HG03097 (cell line): ENCODE data around the gene DDX47.

Source experiments
- ATAC-seq: cut with Tn5 transposase; IDR thresholded peaks from one replicate; pipeline ENCODE4 v1.9.1; 2021; ENCODE audit not compliant: unreplicated experiment, low FRiP score

DDX47 gene

DNA sequence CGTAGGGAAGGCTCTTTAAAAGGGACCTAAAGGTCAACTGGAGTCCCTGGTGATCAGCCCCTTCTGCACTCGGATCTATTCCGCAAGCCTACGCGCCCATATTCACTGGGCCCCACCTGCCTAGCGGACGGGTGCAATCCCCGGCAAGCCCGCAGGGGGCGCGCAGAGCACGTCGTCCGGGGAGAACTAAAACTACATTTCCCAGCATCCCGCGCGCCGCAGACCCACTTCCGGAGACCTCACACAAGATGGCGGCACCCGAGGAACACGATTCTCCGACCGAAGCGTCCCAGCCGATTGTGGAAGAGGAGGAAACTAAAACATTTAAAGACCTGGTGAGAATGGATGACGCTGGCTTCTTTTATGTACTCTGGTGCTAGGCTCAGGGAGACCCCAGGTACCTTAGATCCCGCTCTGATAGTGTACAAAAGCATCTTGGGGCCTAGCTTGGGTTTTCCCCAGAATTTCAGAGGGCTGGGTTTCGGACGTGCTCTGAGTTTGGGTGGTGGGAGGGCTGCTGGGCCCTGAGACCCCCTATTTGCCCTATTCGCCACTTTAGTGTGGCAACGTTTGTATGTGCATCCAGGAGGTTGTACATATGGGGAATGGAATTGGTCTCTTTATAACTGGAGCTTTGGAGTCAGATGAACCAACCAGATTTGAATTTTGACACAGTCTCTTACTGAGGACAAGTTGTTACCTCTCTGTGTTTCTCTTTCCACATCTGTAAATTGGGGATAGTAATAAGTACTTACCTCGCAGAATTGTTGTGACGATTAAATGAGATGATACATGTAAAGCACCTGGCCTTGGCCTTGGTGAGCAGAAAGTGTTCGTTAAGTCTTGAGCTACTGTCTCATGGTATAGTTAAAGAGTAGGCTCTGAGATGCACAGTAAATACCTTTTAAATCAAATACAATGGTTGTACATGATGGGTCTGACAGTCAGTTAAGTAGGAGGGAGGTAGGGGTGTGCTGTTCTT is at the start of gene DDX47:
Gene DDX47, plus strand, starts transcription at position 227 of the 982 bp plus-strand sequence. Its CDS starts 22 bp downstream, at position 249.
- peak; percentile 64 for ATAC-seq

DNA sequence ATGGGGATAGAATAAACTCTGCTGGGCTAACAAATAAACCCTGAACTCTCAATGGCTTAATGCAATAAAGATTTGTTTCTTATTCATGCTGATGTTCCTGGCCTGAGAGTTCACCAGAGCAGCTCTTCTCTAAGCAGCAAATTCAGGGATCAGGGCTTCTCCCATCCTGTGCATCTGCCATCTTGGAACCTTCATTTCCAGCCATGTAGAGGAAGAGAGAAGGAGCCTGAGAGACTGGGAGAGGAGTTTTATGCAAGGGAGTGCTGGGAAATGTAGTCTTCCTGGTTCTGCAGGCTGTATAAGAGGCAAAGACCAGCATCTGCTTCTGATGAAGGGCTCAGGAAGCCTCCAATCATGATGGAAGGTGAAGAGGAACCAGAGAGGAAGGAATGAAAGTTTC is 48.3 kb upstream of the DDX47 start:
- ATAC-seq, result no peak

DNA sequence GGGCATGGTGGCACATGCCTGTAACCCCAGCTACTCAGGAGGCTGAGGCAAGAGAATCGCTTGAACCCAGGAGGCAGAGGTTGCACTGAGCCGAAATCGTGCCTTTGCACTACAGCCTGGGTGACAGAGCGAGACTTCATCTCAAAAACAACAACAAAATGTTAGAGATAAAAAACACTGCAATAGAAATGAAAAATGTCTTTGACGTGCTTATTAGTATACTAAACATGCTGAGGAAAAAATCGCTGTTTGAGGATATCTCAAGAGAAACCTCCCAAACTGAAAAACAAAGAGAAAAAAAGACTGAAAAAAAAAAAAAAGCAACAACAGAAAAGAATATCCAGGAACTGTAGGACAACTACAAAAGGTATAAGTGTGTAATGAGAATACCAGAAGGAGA is 42.9 kb upstream of the DDX47 start:
- no peak for ATAC-seq

DNA sequence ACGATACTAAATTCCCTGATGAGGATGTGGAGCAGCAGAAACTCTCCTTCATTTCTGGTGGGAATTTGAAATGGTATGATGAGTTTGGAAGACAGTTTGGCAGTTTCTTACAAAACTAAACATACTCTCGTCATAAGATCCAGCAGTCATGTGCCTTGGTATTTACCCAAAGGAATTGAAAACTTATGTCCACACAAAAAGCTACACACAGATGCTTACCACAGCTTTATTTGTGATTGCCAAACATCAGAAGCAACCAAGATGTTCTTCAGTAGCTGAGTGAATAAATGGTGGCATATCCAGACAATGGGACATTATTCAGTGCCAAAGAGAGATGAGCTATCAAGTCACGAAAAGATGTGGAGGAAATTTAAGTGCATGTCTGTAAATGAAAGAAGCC is 38.4 kb upstream of the DDX47 start:
- ATAC-seq, result no peak

- ATAC-seq, result no peak
Observed at GRCh38 chr12:12776261-12776660, 36.9 kb upstream of the DDX47 start.

DNA sequence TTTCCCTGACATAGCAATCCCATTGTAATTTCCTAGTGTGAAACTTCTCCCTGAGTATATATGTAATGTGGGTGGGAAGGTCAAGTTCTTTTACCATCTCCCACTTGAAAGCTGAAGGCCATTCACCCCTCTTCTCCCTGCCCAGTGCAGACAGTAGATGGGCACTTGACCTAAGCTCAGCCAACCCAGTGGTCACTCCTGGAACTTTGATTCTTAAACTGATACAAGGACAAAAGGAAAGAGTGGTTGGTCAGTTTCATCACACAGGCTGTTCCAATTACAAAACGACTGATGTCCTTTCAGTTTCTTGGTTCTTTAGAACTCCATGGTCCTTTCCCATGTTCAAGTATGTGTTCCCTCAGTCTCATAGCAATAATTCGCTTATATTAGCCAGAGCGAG is 36.1 kb upstream of the DDX47 start:
- ATAC-seq, result no peak

- no peak for ATAC-seq
Observed at GRCh38 chr12:12779007-12779406, 34.1 kb upstream of the DDX47 start.

- no peak for ATAC-seq
Observed at GRCh38 chr12:12779529-12779928, 33.6 kb upstream of the DDX47 start.

DNA sequence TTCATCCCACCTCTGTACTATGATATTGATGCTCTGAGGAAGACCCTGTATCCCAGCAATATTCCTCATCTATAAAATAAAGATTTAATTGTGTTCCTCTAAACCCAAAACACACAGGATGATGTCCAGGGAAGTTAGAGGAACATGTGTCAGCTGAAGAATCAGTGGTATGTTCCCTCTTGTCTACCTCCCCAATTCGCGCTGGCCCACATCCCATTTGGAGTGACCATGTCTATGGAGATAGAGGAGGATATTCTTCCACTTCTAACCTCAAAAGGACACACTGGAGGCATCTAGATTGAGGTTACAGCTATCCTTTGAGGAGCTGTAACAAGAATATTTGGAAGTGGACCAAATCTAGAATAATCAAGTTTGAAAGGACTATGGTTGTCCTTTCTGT is 29.0 kb upstream of the DDX47 start:
- no peak for ATAC-seq

DNA sequence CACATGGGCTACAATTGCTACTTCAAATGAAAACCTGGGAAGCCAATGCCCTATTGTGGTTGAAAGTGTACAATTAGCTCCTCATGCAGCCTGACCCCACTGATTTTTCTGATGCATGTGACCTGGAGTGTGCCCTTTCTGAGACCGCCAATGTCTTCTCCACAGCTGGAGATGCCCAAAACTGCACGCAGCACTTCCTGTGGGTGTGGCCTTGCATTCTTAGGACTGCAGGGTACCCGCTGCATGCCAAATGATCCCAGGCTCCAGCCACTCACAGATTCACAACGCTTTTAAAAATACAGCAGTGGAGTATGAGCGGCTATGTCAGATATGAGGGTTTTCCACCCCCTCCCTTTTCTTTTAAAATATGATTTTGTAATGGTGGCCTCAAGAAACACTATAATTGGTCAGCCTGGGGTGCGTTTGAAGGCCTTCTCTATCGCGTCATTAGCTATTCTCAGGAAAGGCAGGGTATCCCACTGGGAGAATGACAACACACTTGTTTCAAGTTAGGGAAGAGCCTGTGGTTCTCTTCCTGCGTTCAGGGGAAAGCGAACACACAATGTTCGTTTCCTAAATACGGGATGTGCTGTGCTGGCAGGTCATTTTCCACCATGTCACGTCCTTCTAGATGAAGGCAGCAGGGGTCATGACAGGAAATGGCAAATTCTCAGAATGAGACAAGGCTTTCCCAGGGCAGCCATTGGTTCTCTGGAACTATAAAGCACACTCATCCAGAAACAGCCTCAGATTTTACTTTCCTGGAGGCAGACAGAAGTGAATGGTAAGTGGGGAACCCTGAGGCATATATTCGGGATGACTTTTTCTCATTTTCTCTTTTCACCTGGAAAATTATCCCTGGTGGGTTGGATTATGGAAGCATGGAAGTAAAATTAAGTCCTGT is 28.0 kb upstream of the DDX47 start, which contains the start of gene APOLD1:
Gene APOLD1, plus strand, starts transcription at position 749 of the 904 bp plus-strand sequence. Its CDS starts 33 bp downstream, at position 782.
- no peak for ATAC-seq

DNA sequence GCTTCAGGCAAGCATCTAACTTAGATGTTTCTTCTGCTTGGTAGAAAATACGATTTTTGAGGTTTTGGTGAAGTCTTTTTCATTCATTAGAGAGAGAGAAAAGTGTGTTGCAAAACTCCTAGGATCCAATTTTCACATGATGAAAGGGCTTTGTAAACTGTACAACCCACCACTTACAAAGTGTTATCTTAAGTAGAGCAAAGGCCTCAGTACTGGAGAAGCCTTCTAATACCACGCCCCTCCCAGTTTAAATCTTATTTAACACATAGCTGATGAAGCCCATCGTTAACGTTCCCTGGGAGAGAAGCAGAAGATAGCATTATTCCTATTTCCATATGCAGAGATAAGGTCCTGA is 26.8 kb upstream of the DDX47 start:
- no peak for ATAC-seq

GRCh38 chr12:12786706-12787601 is 26.2 kb upstream of the DDX47 start:
- ATAC-seq, result peak; percentile 76

- ATAC-seq, result no peak
Observed at GRCh38 chr12:12788131-12788530, 25.0 kb upstream of the DDX47 start.

DNA sequence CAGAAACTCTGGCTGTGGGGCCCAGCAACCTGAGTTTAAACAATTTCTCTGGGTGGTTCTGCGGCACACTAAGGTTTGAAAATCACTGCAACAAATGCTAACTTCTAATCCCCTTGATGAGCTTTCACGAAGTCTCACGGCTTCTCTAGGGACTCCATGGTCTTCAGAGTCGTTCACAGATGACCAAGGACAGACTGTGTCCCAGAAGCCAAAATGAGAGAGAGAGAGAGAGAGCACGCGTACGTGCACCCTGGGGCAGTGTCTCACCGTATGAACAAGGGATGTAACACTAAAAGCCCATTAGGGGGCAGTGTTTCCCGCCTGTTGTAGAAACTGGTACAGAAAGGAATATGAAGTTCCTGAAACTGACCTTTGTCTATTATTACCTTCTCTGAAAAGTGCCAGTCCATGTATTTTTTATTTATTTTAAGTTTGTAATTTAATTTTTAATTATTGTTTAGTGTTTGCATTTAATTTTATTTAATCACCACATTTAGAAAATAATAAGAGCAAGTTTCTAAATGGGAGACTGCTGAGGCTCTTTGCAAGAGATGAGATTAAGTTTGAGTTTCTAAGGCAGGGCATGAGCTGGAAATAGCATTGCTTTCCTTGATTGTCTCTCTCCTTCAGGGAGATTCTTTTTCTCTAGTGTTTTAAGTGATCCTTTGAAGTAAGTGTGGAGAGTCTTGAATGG is 24.3 kb upstream of the DDX47 start:
- ATAC-seq, result no peak

- ATAC-seq, result no peak
Observed at GRCh38 chr12:12790956-12791355, 22.2 kb upstream of the DDX47 start.

- no peak for ATAC-seq
Observed at GRCh38 chr12:12791756-12792369, 21.3 kb upstream of the DDX47 start.

GRCh38 chr12:12792421-12792820 is 20.7 kb upstream of the DDX47 start:
- ATAC-seq, result no peak

- no peak for ATAC-seq
Observed at GRCh38 chr12:12794686-12795085, 18.5 kb upstream of the DDX47 start.

GRCh38 chr12:12796171-12796570 is 17.0 kb upstream of the DDX47 start:
- ATAC-seq, result no peak
